GF-D8 (cell line): ENCODE measurements around the gene CORO2A.

Source experiments
- DNase-seq: peaks from one replicate; lab custom pipeline; 2025; lab: John Stamatoyannopoulos, UW

Gene CORO2A

DNA sequence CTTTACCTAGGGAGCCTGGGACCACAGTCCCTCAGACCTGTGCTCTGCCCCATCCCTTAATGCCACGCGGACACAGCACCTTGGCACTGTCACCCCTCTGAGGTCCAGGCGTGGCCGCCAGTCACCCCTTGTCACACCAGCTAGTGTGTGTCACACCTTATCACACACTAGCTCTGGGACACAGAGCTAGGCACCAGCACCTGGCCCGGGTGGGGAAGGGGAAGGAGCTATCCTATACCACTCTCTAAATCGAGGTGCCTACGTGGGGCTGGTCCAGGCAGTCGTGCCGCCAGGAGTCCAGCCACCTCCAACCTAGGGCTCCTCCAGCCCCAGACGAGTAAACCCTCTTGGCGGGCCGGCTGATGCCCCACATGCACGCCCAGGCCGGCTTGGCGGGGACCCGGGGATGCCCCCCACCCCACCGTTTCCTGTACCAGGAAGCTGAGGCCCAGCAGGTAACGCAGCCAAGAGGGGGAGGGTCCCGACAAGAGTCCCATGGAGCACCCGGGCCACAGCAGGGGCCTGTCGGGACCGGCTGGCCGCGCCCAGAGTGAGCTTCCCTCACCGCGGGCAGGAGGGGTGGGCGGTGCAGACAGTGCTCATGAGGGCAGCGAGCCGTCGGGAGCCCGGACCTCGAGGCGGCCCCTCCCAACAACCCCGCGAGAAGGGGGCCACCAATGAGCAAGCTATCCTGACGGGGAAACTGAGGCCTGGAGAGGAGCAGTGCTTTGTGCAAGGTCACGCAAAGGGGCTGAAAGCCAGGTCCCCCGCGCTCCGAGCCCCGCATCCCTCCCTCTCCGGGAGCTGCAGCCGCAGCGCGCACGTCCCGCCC, 550 bp downstream of the CORO2A start:
- no peak for DNase-seq

DNA sequence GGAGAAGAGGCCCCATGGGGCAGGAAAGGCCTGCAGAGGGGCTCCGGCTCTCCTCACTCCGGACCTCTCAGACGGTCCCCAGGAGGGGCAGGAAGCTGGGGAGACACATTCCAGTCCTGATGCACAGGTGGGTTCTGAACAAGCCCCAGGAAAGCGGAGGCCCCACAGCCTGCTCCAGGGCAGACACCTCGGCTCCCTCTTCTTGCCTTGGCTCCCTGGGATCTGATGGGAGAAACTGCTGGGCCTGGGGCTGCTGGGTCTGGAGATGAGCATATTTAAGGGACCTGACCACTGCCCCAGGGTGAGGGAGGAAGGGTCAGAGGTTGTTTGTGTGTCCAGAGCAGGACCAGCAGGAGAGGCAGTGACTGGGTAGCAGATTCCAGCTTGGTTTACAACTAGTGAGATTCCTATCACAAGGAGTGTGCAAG, 1.2 kb downstream of the CORO2A start:
- no peak for DNase-seq

DNA sequence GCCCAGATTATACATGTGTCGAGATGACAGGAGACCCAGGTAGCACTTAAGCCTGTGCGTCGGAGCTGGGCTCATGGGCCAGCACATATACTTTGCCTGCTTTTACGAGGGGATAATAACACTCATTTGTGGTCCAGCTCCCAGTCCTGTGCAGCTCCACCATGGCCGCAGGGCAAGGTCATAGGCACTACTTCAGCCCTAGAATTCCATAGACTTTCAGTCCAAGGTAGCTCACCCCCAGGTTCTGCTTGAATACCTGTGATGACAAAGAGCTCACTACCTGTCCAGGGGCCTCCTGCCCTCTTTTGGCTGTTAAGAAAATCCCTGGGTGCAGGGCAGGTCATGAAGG, 1.7 kb downstream of the CORO2A start:
- no peak for DNase-seq

DNA sequence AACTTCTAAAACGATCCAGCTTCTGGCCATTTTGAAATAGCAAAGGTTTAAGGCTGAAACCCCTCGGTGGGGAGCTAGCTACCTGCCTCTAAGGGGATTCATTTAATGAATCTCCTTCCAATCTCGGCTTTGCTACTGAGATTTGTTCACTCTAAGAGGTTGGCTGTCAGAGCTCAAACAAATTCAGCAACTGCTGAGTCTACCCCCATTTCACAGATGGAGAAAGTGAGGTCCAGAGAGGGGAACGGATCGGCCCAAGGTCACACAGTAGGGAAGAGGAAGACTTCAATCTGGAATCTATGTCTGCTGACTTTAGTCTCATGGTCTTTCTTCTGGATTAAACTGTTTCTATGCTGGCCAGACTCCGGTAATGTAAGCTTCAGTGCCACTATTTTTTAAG, 3.0 kb downstream of the CORO2A start:
- DNase-seq = no peak

DNA sequence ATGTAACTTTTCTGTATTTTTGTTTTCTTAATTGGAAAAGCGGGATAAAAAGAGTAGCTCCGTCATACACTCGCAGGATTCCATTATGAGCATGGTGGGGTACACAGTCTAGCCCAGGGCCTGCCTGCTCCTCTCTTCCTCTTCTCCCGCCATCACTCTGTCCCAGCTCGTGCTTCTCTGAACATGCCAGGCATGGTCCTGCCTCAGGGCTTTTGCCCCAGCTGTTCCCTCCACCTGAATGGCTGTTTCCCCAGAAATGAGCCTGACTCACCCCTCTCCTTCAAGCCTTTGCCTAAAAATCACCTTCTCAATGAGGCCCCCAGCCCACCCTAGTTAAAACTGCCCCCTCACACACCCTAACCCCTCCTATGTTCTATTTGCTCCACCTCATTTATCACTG, 4.5 kb downstream of the CORO2A start:
- no peak for DNase-seq

DNA sequence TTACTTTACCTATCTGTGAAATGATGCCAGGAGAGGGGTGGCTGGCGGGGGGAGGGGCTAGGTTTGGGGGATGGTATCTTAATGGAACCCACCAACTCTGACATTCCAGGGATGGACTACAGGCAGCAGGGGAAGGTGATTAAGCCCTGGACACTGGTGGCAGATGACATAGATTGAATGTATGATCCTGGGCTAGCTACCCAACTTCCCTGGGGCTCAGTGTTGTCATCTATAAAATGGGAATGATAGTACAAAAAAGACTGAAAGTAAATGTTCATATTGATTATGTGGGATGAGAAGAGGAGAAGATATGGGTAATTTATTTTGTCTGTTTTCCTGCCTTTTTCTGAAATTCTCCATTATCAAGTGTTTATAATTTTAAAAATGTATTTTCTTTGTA, 6.2 kb downstream of the CORO2A start:
- no peak for DNase-seq

DNA sequence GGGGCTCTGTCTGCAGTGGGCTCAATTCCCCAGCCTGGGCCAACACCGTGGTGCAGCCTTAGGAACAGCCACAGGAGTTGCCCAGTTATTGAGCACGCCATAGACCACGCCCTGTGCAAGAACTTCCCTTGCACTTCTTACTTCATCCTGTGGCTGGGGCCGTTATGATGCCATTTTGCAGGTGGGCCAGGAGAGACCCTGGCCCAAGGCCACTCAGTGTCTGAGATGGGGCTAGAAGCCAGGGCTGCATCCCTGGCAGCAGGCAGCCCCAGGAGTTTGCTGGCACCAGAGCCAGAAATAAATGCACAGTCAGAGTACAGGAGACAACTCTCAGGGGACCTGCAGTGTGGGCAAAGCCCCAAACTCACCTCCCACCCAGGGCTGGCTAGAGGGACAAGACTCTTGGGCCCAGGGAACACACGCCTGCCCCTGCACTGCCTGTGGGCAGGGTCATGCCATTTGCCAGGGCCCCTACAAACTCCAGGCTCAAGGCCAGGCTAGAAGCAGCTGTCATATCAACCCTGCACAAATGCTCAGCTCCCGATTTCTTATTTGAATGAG, 6.7 kb downstream of the CORO2A start:
- peak; percentile 72 for DNase-seq

DNA sequence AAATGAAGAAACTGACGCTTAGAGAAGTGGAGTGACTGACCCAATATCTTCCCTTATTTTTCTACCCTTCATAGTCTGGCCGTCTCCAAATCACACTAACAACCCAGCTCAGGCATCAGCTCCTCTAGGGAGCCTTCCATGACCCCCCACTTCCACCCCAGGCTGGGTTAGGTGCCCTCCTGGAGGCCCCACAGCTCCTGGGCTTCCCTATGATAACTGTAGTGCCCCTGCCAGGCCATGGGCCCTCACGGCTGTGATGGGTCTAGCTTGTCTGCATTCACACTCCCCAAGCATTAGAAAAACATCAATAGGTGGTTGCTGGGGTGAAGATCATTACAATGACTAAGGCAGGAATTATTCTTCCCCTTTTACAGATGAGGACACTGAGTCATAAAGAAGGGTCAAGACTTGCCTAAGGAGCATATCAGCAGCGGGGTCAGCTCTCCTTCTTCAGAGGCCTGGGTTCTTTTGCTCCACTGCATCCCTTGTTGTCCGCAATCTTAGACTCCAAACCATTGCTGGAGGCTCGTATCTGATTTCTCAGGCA, 7.3 kb downstream of the CORO2A start:
- DNase-seq = no peak

DNA sequence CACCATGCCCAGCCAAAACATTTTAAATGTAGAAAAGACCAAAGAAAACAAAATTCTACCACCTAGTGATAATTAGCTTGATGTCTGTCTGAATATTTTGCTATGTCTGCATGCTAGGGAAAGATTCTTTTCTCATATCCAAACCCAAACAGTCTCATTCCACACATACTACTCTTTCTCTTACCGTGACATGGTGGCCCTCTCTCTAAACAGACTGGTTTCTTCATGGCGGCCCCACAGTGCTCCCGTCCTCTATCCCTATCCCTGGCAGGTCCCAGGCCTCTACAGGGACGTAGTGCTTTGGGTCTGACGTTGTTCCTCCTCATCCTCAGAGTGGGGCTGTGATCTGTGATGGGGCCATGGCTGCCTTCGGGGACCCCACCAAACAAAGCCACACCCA, 8.1 kb downstream of the CORO2A start:
- DNase-seq = no peak

DNA sequence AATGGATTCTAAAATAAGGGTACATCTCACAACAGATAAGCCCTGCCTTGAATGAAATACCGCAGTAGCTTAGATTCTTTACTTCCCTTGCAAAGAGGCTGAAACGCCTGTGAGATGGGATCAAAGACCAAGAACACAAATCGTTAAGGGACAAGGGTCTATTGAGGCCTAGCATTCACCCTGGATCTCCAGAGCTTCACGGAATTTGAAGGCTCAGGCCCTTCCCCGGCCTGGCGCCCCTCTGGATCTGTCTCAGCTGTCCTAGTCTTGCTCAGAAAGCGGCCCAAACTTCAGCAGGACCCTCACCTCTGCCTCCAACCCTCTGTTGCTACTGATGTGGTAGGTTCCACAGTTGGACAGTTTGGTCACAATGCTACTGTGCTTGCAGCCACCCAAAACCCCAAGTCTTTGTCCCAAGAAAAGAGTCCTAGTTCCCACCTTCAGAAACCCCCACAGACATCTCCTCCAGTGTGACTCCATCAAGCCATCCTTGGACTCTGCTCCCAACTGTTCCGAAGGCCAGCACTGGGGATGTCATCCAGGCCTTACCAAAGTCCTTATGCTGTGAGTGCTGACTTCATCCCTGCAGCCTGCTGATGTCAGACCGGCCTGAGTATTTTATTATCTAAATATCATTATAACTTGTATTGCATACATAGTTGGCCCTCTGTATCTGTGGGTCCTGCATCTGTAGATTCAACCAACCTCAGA, 9.4 kb downstream of the CORO2A start:
- DNase-seq = no peak

DNA sequence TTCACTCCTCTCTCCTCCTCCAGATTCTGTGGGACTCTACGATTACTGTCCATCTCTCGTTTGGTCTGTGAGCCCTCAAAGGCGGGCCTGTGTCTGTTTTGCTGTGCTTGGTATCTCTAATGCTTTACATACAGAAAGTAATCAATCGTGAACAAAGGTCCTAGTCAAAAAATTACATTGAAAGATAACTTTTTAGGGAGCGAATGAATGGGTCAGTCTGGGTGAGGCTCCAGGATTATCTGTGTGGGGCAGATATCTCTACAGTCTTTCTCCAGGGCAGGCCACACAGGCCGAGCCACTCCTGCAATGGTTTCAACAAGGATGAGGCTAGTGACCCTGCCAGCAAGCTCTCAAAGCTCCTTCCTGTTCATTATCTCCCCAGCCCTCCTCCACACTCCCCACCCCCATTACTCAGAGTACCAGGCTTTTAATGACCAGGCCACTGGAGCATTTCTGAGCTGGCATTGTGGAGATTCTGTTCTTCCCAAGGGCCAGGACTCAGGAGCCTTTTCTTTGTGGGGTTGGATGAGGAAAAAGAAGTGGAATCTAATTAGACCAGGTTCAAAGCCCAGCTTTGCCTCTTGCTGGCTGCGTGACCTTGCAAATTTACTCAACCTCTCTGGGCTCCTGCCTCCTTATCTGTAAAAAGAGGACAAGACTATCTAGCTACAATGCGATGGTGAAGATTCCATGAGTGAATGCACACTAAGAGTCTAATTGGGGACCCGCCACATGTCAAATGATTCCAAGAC, 10.2 kb downstream of the CORO2A start:
- DNase-seq = no peak

DNA sequence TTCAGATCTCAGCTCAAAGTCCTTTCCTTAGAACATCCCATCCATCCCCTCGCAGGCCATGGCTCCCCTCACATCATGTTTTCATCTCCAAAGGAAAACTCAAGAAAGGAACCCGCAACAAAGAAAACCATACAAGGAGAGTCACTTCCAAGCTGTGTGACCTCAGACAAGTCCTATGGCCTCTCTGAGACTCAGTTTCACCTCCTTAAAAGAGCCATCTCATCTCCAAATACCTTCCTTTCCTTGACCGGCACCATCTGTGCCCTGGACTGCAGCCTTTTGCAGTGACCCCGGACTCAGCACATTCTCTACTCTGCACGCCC, 10.7 kb downstream of the CORO2A start:
- DNase-seq = no peak

DNA sequence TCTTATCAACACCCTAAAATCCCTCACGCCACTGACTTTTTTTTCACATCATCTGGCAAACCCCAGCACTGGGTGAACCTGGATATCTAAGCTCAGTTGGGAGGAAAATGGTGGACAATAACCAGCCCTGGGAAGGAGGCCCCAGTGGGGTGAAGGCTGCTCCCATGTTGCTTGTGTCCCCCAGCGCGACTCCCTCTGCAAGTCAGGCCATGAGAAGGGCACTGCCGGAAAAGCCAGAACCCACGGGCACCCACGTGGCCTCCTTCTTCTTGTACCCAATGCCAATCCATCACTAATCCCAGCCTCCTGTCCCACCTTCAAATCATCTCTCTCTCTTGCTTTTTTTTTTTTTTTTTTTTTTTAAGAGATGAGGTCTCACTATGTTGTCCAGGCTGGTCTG, 11.4 kb downstream of the CORO2A start:
- no peak for DNase-seq

DNA sequence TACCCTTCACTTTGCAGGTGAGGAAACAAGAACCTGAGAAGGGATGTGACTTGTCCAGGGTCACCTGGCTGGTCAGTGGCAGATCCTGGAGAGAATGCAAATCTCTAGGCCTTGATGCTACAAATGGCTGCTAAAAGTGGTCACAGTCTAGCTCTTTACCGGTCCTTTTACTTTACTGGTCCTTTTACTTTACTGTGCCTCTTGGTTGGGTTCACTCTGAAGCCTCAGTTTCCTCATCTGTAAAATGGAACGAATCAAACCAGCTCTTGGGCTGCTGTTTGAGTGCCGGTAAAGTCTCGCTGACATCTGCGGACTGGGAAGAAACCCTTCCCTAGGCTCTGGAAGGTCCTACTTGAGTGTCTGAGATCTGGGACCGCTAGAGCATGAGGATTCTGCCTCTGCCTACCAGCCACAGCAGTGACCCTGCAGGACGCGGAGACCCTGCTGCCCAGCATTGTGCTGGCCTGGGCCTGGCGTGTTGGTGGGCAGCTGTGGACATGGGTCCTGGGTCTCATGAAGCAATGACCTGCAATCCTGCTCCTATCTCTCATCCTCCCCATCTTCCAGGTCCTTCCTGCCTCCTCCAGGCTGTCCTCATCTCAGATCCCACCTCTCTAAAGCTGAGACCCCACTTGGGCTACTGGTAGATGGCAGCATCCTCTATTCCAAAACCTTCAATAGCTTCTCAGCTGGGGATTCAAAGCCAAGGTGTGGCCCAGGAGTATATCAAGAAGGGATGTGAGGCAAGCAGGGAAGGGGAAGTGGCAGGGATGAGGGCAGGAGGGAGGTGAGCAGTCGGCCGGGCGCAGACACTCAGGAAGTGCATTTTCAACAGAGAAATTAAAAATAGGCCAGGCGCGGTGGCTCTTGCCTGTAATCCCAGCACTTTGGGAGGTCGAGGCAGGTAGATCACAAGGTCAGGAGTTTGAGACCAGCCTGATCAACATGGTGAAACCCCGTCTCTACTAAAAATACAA, 13.3 kb downstream of the CORO2A start:
- DNase-seq = peak; percentile 42

DNA sequence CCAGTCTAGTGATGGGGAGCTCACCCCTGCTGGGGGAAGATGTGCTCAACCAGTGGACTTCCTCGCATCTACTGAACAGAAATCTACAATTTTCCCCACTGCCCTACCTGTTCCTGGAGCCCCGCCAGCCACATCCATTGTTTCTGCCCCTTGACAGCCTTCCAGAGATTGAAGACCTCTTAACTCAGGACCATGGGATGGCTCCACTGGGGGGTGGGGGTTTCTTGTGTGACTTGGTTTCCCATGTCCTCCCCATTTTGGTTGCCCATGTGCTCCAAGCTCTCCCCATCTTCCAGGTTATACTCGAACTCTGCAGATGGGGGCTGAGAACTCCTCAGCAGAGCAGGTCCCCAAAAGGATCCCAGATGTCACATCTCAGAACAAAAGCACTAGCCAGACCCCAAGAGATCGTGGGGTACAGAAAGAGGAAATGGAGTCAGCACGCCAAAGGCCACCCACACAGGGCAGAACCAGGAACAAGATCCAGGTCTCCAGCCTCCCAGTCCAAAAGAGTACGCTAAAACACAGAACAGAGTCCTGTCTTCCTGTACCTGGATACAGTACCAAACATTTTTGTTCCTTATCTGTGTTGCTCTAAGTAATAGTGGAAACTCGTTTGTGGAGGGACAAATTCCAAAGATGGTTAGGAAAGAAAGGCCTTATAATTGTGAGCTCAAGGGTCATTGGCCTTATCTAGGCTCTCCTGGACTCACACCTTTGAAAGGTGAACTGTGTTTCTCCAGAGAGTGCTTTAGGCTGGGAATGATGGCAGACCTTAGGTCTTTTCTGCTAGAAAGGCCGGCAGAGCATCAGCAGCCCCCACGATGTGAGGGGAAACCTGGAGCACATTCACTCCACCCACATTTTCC, 15.8 kb downstream of the CORO2A start:
- no peak for DNase-seq

DNA sequence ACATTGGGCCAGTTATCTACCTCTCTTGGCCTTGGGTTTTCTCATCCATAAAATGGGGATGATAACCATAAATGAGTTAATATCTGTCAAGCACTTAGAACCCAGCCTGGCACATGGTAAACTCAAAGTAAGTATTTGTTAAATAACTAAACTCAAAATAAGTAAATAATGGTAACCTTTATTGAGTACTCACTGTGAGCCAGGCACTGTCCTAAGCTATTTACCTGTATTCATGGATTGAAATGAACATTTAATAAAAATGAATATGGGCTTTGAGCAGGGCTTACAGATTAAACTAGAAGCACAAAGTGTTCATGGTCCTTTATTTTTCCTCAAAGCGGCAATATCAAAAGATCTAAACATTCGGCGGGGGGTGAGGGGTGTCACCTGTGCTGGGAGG, 16.7 kb downstream of the CORO2A start:
- DNase-seq = no peak

DNA sequence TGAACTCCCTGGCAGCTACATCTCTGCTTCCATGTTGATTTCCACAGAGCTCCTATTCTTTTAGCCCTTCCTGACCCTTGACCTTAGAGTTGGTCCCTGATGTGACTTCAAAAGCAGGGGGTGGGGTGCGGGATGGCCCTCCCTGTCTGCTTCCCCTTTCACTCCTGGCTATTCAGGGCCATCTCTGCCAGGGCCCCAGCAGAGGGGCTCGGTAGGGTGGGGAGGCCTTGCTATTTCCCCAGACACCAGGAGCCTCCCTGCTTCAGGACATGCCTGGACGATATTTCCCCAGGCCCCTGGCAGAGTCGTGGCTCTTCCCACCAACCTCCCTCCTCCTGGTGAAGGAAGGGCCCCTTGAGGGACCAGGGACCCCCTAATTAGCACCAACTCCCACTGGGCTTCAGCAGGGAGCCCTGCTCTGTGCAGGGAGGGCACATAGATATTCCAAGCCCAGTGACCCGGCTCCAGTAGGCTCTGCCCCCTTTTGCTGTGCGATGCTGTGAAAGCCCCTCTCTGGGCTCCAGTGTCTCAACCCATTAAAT, 17.3 kb downstream of the CORO2A start:
- no peak for DNase-seq

DNA sequence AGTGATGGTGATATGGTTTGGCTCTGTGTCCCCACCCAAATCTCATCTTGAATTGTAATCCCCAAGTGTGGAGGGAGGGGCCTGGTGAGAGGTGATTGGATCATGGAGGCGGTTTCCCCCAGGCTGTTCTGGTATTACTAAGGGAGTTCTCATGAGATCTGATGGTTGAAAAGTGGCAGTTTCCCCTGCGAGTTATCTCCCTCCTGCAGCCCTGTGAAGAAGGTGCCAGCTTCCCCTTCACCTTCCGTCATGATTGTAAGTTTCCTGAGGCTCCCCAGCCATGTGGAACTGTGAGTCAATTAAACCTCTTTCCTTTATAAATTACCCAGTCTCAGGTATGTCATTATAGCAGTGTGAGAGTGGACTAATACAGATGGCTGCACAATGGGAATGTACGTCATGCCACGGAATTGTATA, 17.9 kb downstream of the CORO2A start:
- peak; percentile 66 for DNase-seq

DNA sequence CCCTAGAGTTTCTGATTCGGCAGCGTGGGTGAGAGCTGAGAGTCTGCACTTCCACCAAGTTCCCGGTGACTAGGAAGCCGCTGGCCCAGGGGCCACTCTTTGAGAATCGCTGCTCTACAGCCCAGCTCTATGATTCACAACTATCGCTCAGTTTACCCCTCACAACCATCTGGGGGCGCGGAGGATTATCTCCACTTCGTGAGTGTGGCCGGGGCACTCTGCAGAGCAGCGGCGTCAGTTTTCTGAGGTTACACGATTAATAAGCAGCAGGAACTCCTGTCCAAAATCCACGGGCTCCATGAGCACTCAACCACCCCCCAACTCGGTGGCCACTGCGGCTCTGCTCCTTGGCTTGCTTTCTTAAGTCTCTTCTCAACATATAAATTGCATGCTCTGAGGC, 19.3 kb downstream of the CORO2A start:
- no peak for DNase-seq

DNA sequence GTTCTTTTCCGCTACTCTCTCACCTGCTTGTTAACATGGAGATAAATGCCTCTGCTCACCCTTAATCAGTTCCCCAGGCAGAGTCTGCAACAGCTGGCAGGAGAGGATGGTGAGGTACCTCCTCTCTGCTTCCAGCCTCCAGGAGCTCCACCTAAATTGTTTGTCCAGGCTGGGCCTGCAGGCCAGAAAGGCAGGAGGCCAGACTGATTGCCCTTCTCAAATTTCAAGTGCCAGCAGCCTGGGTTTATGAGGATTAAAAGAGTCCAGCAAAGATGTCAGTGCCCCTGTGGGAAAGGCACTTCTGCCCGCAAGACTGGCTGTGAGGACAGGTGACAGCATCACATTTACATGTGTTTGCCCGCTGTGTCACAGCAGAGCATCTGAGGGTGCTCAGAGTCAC, 19.8 kb downstream of the CORO2A start:
- DNase-seq = no peak
